SK-N-SH (cell line): Measurements from ENCODE around the gene TMEM38A. TPM values are rescaled to one million over a fixed set of nuclear protein-coding genes. Genes with fewer than 3 reads are reported as not detected.

Experiments
- CTCF ChIA-PET: fragments of 300-600, 350-600 bp; formaldehyde crosslinking; extraction: SDS; loops from one replicate; lab custom pipeline; 2021; lab: Yijun Ruan, JAX
- POLR2A ChIA-PET: fragments of 350-600 bp; sonication (Branson Sonifier 250); formaldehyde crosslinking; extraction: SDS; loops from one replicate; lab custom pipeline; 2020; ENCODE audit warnings: antibody characterized with exemption, inconsistent platforms; lab: Yijun Ruan, JAX
- DNase-seq: peaks from one replicate; pipeline ENCODE4 v3.0.0; 2012
- H2AFZ ChIP-seq: fragments of 200-600 bp; sonication (generic); 2 replicates; pipeline ENCODE4 v1.8.1; 2016; ENCODE audit warnings: antibody characterized with exemption, mild to moderate bottlenecking, low read depth
- H3F3A ChIP-seq: fragments of 200-600 bp; sonication (generic); replicated peaks from 2 replicates; pipeline ENCODE3; 2016; ENCODE audit warnings: antibody characterized with exemption, mild to moderate bottlenecking; ENCODE audit not compliant: insufficient read depth
- H3K27ac ChIP-seq, 2 experiments: fragments of 200-500 bp in 1 of 2; fragments of 200-600 bp in 1 of 2; sonication (Bioruptor generic) in 1 of 2; sonication (generic), shearing (Covaris generic) in 1 of 2; 2 replicates each; pipeline versions ENCODE4 v1.5.1 to v1.6.1; 2014 to 2016; ENCODE audit warnings: low read depth in 2 of 2, inconsistent platforms in 1 of 2, low read length in 1 of 2, mild to moderate bottlenecking in 1 of 2, mixed read lengths in 1 of 2
- H3K27me3 ChIP-seq: fragments of 200-600 bp; sonication (generic), shearing (Covaris generic); 2 replicates; pipeline ENCODE4 v1.6.1; 2016; ENCODE audit warnings: mixed run types; ENCODE audit not compliant: insufficient read depth
- H3K36me3 ChIP-seq, 2 experiments: fragments of 200-500 bp in 1 of 2; fragments of 200-600 bp in 1 of 2; sonication (Bioruptor generic) in 1 of 2; sonication (generic) in 1 of 2; replicated peaks in 1 of 2; 2 replicates each; pipeline versions ENCODE3 to v1.5.1; 2014 to 2016; ENCODE audit warnings: low read length in 1 of 2, mild to moderate bottlenecking in 1 of 2; ENCODE audit not compliant: insufficient read depth in 2 of 2, control insufficient read depth in 1 of 2
- H3K4me1 ChIP-seq, 2 experiments: fragments of 200-500 bp in 1 of 2; fragments of 200-600 bp in 1 of 2; sonication (Bioruptor generic) in 1 of 2; sonication (generic), shearing (Covaris generic) in 1 of 2; 2 replicates each; pipeline versions ENCODE4 v1.5.1 to v1.6.1; 2014 to 2016; ENCODE audit warnings: low read depth in 1 of 2, low read length in 1 of 2, mixed run types in 1 of 2; ENCODE audit not compliant: insufficient read depth in 2 of 2, control insufficient read depth in 1 of 2
- H3K4me2 ChIP-seq: fragments of 200-600 bp; sonication (generic), shearing (Covaris generic); 2 replicates; pipeline ENCODE4 v1.6.1; 2017; ENCODE audit warnings: mixed run types
- H3K4me3 ChIP-seq, 2 experiments: fragments of 200-500 bp in 1 of 2; fragments of 200-600 bp in 1 of 2; sonication (Bioruptor generic) in 1 of 2; sonication (generic), shearing (Covaris generic) in 1 of 2; 2 replicates each; pipeline versions ENCODE4 v1.5.1 to v1.8.1; 2014 to 2016; ENCODE audit warnings: low read depth in 2 of 2, inconsistent platforms in 1 of 2, low read length in 1 of 2, mild to moderate bottlenecking in 1 of 2, mixed read lengths in 1 of 2, moderate library complexity in 1 of 2
- H3K79me2 ChIP-seq: fragments of 200-600 bp; sonication (generic); 2 replicates; pipeline ENCODE4 v1.8.1; 2017; ENCODE audit warnings: mild to moderate bottlenecking; ENCODE audit not compliant: insufficient read depth
- H3K9ac ChIP-seq: fragments of 200-600 bp; sonication (generic); 2 replicates; pipeline ENCODE4 v1.6.1; 2017; ENCODE audit warnings: mixed run types
- H3K9me2 ChIP-seq: fragments of 200-600 bp; sonication (generic); 2 replicates; pipeline ENCODE4 v1.6.1; 2017; ENCODE audit warnings: mixed run types
- H3K9me3 ChIP-seq: fragments of 200-600 bp; sonication (generic); 2 replicates; pipeline ENCODE4 v1.6.1; 2017; ENCODE audit warnings: mixed run types, mild to moderate bottlenecking, moderate library complexity
- H4K20me1 ChIP-seq: fragments of 200-600 bp; sonication (generic); 2 replicates; pipeline ENCODE4 v1.6.1; 2017; ENCODE audit warnings: mild to moderate bottlenecking, mixed run types; ENCODE audit not compliant: insufficient read depth
- EP300 ChIP-seq, 2 experiments: IDR thresholded peaks; 2 replicates each; pipeline versions ENCODE4 v1.4.0 to v1.6.1; 2012; ENCODE audit warnings: borderline replicate concordance in 1 of 2, low read depth in 1 of 2, low read length in 1 of 2
- GATA2 ChIP-seq: sonication (generic); formaldehyde crosslinking; IDR thresholded peaks from 2 replicates; pipeline ENCODE4 v1.5.0; 2020; ENCODE audit warnings: mild to moderate bottlenecking, missing genetic modification reagents
- MXI1 ChIP-seq: IDR thresholded peaks from 2 replicates; pipeline ENCODE4 v1.6.1; 2012; ENCODE audit warnings: mild to moderate bottlenecking, low read depth, low read length, improper control_type of control experiment
- NFIC ChIP-seq: IDR thresholded peaks from 2 replicates; pipeline ENCODE4 v1.4.0; 2012; ENCODE audit warnings: borderline replicate concordance
- POLR2AphosphoS5 ChIP-seq: IDR thresholded peaks from 2 replicates; pipeline ENCODE4 v1.6.1; 2012; ENCODE audit warnings: low read depth, low read length
- RXRA ChIP-seq: IDR thresholded peaks from 2 replicates; pipeline ENCODE4 v1.4.0; 2012; ENCODE audit warnings: low read depth, mild to moderate bottlenecking, borderline replicate concordance
- TAF1 ChIP-seq: IDR thresholded peaks from 2 replicates; pipeline ENCODE4 v1.6.1; 2012; ENCODE audit warnings: low read depth, mild to moderate bottlenecking, low read length, moderate library complexity, borderline replicate concordance
- WGBS: methylation state at CpG from one replicate; pipeline ENCODE4 v1.1.6; 2017; ENCODE audit warnings: low lambda C conversion rate; 5-methylcytosine and 5-hydroxymethylcytosine counted together
- polyA plus RNA-seq, 3 experiments: library from polyadenylated mRNA; depleted of rRNA; stranded (reverse); fragments of >200 nt; gene quantifications; 2 replicates each; pipeline ENCODE4 v1.2.3, GENCODE V29; 2012
- TF ChIP-seq, protein P1 (sequence below): IDR thresholded peaks from 2 replicates; pipeline ENCODE4 v1.6.1; 2012; ENCODE audit warnings: mild to moderate bottlenecking, low read depth, low read length, moderate library complexity
- TF ChIP-seq, protein P2 (sequence below): IDR thresholded peaks from 2 replicates; pipeline ENCODE4 v1.4.0; 2012; ENCODE audit warnings: low read depth, borderline replicate concordance
- TF ChIP-seq, protein P3 (sequence below): fragments of 200-600 bp; sonication (generic); IDR thresholded peaks from 2 replicates; pipeline ENCODE4 v1.6.1; 2017; ENCODE audit warnings: antibody characterized with exemption, mild to moderate bottlenecking, moderate library complexity

The TMEM38A gene
- polyA plus RNA-seq, 1 of the 3 experiments (the other 2 are of a cell fraction) = 3.3 TPM

DNA sequence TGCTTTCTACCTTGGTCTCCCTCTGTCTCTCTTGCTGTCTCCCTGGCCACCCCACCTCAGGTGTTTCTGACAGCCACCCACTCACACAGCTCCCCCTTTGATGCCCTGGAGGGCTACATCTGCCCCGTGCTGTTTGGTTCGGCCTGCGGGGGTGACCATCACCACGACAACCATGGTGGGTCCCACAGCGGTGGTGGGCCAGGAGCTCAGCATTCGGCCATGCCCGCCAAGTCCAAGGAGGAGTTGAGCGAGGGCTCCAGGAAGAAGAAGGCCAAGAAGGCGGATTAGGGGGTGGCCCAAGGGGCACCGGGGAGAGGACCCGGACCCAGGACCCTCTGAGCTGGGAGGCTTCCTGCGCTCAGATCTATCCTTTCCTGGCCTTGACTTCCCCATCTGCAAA is 27.1 kb downstream of the TMEM38A start:
- Histone ChIP-seq H3K4me3 (no peak overlapping the region), H3K9me3 (no peaks in the 10 kb centered on the region), H3K9ac (no peak overlapping the region), H3K36me3 (no peaks in the 10 kb centered on the region), H3K9me2 (no peaks in the 10 kb centered on the region), H3K27me3 (no peaks in the 10 kb centered on the region), H2AFZ (no peak overlapping the region), H3K79me2 (no peaks in the 10 kb centered on the region), H3K4me1 (no peaks in the 10 kb centered on the region), H3F3A (peaks cover 4% of the 10 kb centered on the region), H4K20me1 (no peaks in the 10 kb centered on the region), H3K27ac (no peak overlapping the region), H3K4me2 (no peak overlapping the region)
- DNase-seq = no peak
- ChIA-PET CTCF (interaction anchor here (1.3 to 1.5 kb wide), 2 partner anchors 24 to 30 kb away, joined by 3 to 4 read pairs; no protein-coding TSS in a partner anchor), POLR2A (no interaction called here)
- no peak for TF ChIP-seq POLR2AphosphoS5
- TF ChIP-seq, protein P1, sequence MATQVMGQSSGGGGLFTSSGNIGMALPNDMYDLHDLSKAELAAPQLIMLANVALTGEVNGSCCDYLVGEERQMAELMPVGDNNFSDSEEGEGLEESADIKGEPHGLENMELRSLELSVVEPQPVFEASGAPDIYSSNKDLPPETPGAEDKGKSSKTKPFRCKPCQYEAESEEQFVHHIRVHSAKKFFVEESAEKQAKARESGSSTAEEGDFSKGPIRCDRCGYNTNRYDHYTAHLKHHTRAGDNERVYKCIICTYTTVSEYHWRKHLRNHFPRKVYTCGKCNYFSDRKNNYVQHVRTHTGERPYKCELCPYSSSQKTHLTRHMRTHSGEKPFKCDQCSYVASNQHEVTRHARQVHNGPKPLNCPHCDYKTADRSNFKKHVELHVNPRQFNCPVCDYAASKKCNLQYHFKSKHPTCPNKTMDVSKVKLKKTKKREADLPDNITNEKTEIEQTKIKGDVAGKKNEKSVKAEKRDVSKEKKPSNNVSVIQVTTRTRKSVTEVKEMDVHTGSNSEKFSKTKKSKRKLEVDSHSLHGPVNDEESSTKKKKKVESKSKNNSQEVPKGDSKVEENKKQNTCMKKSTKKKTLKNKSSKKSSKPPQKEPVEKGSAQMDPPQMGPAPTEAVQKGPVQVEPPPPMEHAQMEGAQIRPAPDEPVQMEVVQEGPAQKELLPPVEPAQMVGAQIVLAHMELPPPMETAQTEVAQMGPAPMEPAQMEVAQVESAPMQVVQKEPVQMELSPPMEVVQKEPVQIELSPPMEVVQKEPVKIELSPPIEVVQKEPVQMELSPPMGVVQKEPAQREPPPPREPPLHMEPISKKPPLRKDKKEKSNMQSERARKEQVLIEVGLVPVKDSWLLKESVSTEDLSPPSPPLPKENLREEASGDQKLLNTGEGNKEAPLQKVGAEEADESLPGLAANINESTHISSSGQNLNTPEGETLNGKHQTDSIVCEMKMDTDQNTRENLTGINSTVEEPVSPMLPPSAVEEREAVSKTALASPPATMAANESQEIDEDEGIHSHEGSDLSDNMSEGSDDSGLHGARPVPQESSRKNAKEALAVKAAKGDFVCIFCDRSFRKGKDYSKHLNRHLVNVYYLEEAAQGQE = no peak
- TF ChIP-seq EP300 (IDR thresholded peaks at IDR 0.05; ENCODE audit: borderline replicate concordance in 1 of 2, low read depth in 1 of 2, low read length in 1 of 2) = no peak
- TF ChIP-seq NFIC = no peak
- TF ChIP-seq, protein P2, sequence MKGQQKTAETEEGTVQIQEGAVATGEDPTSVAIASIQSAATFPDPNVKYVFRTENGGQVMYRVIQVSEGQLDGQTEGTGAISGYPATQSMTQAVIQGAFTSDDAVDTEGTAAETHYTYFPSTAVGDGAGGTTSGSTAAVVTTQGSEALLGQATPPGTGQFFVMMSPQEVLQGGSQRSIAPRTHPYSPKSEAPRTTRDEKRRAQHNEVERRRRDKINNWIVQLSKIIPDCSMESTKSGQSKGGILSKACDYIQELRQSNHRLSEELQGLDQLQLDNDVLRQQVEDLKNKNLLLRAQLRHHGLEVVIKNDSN = no peak
- WGBS = 45% methylated on average over 5 of the region's 12 CpGs

DNA sequence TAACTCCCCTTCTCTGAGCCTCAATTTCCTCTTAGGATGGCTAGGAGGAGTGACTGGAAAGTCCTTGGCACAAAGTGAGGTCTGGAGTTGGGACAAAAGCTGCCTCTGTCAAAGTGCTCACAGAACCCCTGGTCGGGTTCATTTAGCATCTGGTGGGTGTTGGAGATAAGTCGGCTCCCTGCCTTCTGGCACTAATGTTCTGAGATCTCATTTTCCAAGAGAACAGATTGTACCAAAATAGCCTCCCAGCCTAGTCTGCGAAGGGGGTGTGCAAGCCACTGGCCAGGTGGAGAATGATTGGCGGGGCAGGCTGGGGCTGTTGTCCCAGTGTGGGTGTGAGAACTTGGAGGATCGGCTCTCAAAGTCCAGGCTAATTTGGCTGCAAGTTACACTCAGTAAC is 38.0 kb downstream of the TMEM38A start:
- no peak for TF ChIP-seq NFIC
- TF ChIP-seq, protein P3, sequence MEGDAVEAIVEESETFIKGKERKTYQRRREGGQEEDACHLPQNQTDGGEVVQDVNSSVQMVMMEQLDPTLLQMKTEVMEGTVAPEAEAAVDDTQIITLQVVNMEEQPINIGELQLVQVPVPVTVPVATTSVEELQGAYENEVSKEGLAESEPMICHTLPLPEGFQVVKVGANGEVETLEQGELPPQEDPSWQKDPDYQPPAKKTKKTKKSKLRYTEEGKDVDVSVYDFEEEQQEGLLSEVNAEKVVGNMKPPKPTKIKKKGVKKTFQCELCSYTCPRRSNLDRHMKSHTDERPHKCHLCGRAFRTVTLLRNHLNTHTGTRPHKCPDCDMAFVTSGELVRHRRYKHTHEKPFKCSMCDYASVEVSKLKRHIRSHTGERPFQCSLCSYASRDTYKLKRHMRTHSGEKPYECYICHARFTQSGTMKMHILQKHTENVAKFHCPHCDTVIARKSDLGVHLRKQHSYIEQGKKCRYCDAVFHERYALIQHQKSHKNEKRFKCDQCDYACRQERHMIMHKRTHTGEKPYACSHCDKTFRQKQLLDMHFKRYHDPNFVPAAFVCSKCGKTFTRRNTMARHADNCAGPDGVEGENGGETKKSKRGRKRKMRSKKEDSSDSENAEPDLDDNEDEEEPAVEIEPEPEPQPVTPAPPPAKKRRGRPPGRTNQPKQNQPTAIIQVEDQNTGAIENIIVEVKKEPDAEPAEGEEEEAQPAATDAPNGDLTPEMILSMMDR = no peak
- TF ChIP-seq TAF1 = no peak
- TF ChIP-seq, protein P2 = no peak
- TF ChIP-seq GATA2 = 0 out of 2 replicates have a peak, but pooled peaks have one; percentile 10
- TF ChIP-seq EP300 (IDR thresholded peaks at IDR 0.05; ENCODE audit: borderline replicate concordance in 1 of 2, low read depth in 1 of 2, low read length in 1 of 2) = peak in 1 of 2 experiments; percentile 74; a peak in 2 of 4 replicates
- no peak for TF ChIP-seq RXRA
- TF ChIP-seq MXI1 = peak; percentile 19; the same call in 1 of the 2 replicates
- Histone ChIP-seq H4K20me1 (no peaks in the 10 kb centered on the region), H3K27me3 (peaks cover 8% of the 10 kb centered on the region; the same call in 1 of the 2 replicates), H3K9me2 (no peaks in the 10 kb centered on the region), H3K9ac (no peak overlapping the region), H3K4me1 (peaks cover 0 to 5% of the 10 kb centered on the region in 2 experiments; a peak in 1 of 4 replicates), H3K79me2 (no peaks in the 10 kb centered on the region), H3K4me3 (no peak overlapping the region), H3F3A (no peaks in the 10 kb centered on the region), H3K9me3 (no peaks in the 10 kb centered on the region), H3K4me2 (no peak overlapping the region), H3K27ac (peak overlapping the region in 1 of 2 experiments; percentile 7; a peak in 1 of 4 replicates), H3K36me3 (no peaks in the 10 kb centered on the region), H2AFZ (no peak overlapping the region)
- WGBS = 6% methylated on average over 5 of the region's 5 CpGs
- peak; percentile 42 for DNase-seq
- ChIA-PET CTCF (no interaction called here), POLR2A (no interaction called here)
